HG03520 (cell line): ENCODE results near the gene FRMD4B.

ENCODE experiments used
- ATAC-seq: cut with Tn5 transposase; IDR thresholded peaks from one replicate; pipeline ENCODE4 v1.9.1; 2021; ENCODE audit warnings: mild to moderate bottlenecking, moderate library complexity; ENCODE audit not compliant: unreplicated experiment

The FRMD4B gene

GRCh38 chr3:69180869-69181591 is 204.9 kb downstream of the FRMD4B start:
- ATAC-seq: no peak

GRCh38 chr3:69179740-69180372 is 206.0 kb downstream of the FRMD4B start:
- no peak for ATAC-seq

GRCh38 chr3:69178838-69179739 is 206.8 kb downstream of the FRMD4B start:
- ATAC-seq: no peak

- no peak for ATAC-seq
Observed at GRCh38 chr3:69178082-69178481, 207.8 kb downstream of the FRMD4B start.

- no peak for ATAC-seq
Observed at GRCh38 chr3:69174871-69175737, 210.8 kb downstream of the FRMD4B start.

- ATAC-seq: no peak
Observed at GRCh38 chr3:69174445-69174844, 211.4 kb downstream of the FRMD4B start.

- no peak for ATAC-seq
Observed at GRCh38 chr3:69172058-69172457, 213.8 kb downstream of the FRMD4B start.

- ATAC-seq: no peak
Observed at GRCh38 chr3:69166446-69166845, 219.4 kb downstream of the FRMD4B start.

- no peak for ATAC-seq
Observed at GRCh38 chr3:69165744-69166143, 220.1 kb downstream of the FRMD4B start.

GRCh38 chr3:69164296-69164695 is 221.6 kb downstream of the FRMD4B start:
- ATAC-seq: no peak

GRCh38 chr3:69162308-69162980 is 223.4 kb downstream of the FRMD4B start:
- no peak for ATAC-seq

GRCh38 chr3:69161587-69162307 is 224.1 kb downstream of the FRMD4B start:
- ATAC-seq: no peak

- ATAC-seq: no peak
Observed at GRCh38 chr3:69160525-69160924, 225.4 kb downstream of the FRMD4B start.

- ATAC-seq: no peak
Observed at GRCh38 chr3:69160107-69160506, 225.8 kb downstream of the FRMD4B start.

GRCh38 chr3:69149586-69149985 is 236.3 kb downstream of the FRMD4B start:
- ATAC-seq: no peak

- no peak for ATAC-seq
Observed at GRCh38 chr3:69145688-69146087, 240.2 kb downstream of the FRMD4B start.

- ATAC-seq: no peak
Observed at GRCh38 chr3:69144631-69145245, 241.2 kb downstream of the FRMD4B start.

GRCh38 chr3:69143612-69144011 is 242.3 kb downstream of the FRMD4B start:
- no peak for ATAC-seq
